ENCODE measurements around the gene ATP8A2. TPM values are rescaled to one million over a fixed set of nuclear protein-coding genes. Genes with fewer than 3 reads are reported as not detected.
"Not testable (repeated sequence)": the region's sequence is repeated elsewhere in the genome, so short reads cannot be mapped to it uniquely, and the experiment has no call there.

Gene ATP8A2
- total RNA-seq, 6 experiments from 2014 or later = not detected

- TF ChIP-seq CTCF (IDR thresholded peaks at IDR 0.05) (no peak), POLR2A (IDR thresholded peaks at IDR 0.05) (no peak)
- no peak overlapping the region for H3K4me3 ChIP-seq
- no peaks in the 10 kb centered on the region for H3K4me1 ChIP-seq
- DNase-seq (no peak), ATAC-seq (no peak)
- no peaks in the 10 kb centered on the region for H3K9me3 ChIP-seq
- H3K36me3 ChIP-seq = no peaks in the 10 kb centered on the region
- H3K27me3 ChIP-seq = no peaks in the 10 kb centered on the region
- WGBS (ENCODE audit: insufficient coverage, low coverage, low lambda C conversion rate, missing lambda C conversion rate) = 53% methylated on average over 5 of the region's 5 CpGs
- intact Hi-C loops (cut with DNase I) = no loop called here
- no peak overlapping the region for H3K27ac ChIP-seq
These were observed 411.8 kb downstream of the ATP8A2 start for GRCh38 chr13:25783601-25784024.

GRCh38 chr13:25784119-25784518 lies 412.3 kb downstream of the ATP8A2 start:
- TF ChIP-seq POLR2A (IDR thresholded peaks at IDR 0.05) (no peak), CTCF (IDR thresholded peaks at IDR 0.05) (no peak)
- H3K27ac ChIP-seq = no peak overlapping the region
- DNase-seq (no peak), ATAC-seq (no peak)
- no peaks in the 10 kb centered on the region for H3K36me3 ChIP-seq
- WGBS (ENCODE audit: insufficient coverage, low coverage, low lambda C conversion rate, missing lambda C conversion rate) = 48% methylated on average over 4 of the region's 4 CpGs
- H3K9me3 ChIP-seq = no peaks in the 10 kb centered on the region
- no peaks in the 10 kb centered on the region for H3K4me1 ChIP-seq
- no peak overlapping the region for H3K4me3 ChIP-seq
- H3K27me3 ChIP-seq = no peaks in the 10 kb centered on the region
- intact Hi-C loops (cut with DNase I) = no loop called here

GRCh38 chr13:25790137-25790536 lies 418.4 kb downstream of the ATP8A2 start:
- ATAC-seq; intact Hi-C loops (cut with DNase I); H3K27ac ChIP-seq; H3K36me3 ChIP-seq; DNase-seq; H3K9me3 ChIP-seq; H3K27me3 ChIP-seq; H3K4me1 ChIP-seq; H3K4me3 ChIP-seq: not testable (repeated sequence)
- WGBS (ENCODE audit: insufficient coverage, low coverage, low lambda C conversion rate, missing lambda C conversion rate) = 88% methylated on average over 1 of the region's 1 CpG

- no peaks in the 10 kb centered on the region for H3K27me3 ChIP-seq
- no peaks in the 10 kb centered on the region for H3K36me3 ChIP-seq
- H3K27ac ChIP-seq = no peak overlapping the region
- TF ChIP-seq CTCF (IDR thresholded peaks at IDR 0.05) (no peak), POLR2A (IDR thresholded peaks at IDR 0.05) (no peak)
- no peak for DNase-seq
- intact Hi-C loops (cut with DNase I) = no loop called here
- H3K9me3 ChIP-seq = no peaks in the 10 kb centered on the region
- no peak overlapping the region for H3K4me3 ChIP-seq
- 26% methylated on average over 1 of the region's 1 CpG for WGBS (ENCODE audit: insufficient coverage, low coverage, low lambda C conversion rate, missing lambda C conversion rate)
- no peak for ATAC-seq
- no peaks in the 10 kb centered on the region for H3K4me1 ChIP-seq
These were observed 423.5 kb downstream of the ATP8A2 start for GRCh38 chr13:25795277-25795676.

GRCh38 chr13:25796474-25796873 lies 424.7 kb downstream of the ATP8A2 start:
- Histone ChIP-seq H3K4me3 (no peak overlapping the region), H3K27me3 (no peaks in the 10 kb centered on the region), H3K36me3 (no peaks in the 10 kb centered on the region), H3K4me1 (no peaks in the 10 kb centered on the region), H3K27ac (no peak overlapping the region), H3K9me3 (no peaks in the 10 kb centered on the region)
- intact Hi-C loops (cut with DNase I) = no loop called here
- TF ChIP-seq POLR2A (IDR thresholded peaks at IDR 0.05) (no peak), CTCF (IDR thresholded peaks at IDR 0.05) (no peak)
- 75% methylated on average over 1 of the region's 1 CpG for WGBS (ENCODE audit: insufficient coverage, low coverage, low lambda C conversion rate, missing lambda C conversion rate)
- DNase-seq = no peak
- ATAC-seq = no peak

Measured in right lobe of liver (tissue), 6 donors.